Measurements from ENCODE around the gene GRID2.

The GRID2 gene

GRCh38 chr4:92961881-92962280 lies 658.1 kb downstream of the GRID2 start:
- no peak overlapping the region for H3K27ac Mint-ChIP-seq
- no peaks in the 10 kb centered on the region for H3K27me3 Mint-ChIP-seq
- H3K9me3 Mint-ChIP-seq, result peaks cover 20 to 23% of the 10 kb centered on the region in 2 donors
- H3K4me3 Mint-ChIP-seq, result no peak overlapping the region
- no peak for ATAC-seq
- no peaks in the 10 kb centered on the region for H3K4me1 Mint-ChIP-seq
- DNase-seq, result no peak

- Mint-ChIP-seq H3K9me3 (peaks cover 13 to 23% of the 10 kb centered on the region in 2 donors), H3K4me1 (no peaks in the 10 kb centered on the region)
These were observed 659.1 kb downstream of the GRID2 start for GRCh38 chr4:92962831-92963230.

GRCh38 chr4:92968556-92968955 lies 664.8 kb downstream of the GRID2 start:
- no peak overlapping the region for H3K4me3 Mint-ChIP-seq
- no peaks in the 10 kb centered on the region for H3K27me3 Mint-ChIP-seq
- no peaks in the 10 kb centered on the region for H3K4me1 Mint-ChIP-seq
- H3K9me3 Mint-ChIP-seq, result no peaks in the 10 kb centered on the region
- no peak for DNase-seq
- ATAC-seq, result no peak
- H3K27ac Mint-ChIP-seq, result no peak overlapping the region

More at GRCh38 chr4:92962831-92963230, 659.1 kb downstream of the GRID2 start:
- DNase-seq, result no peak
- no peak overlapping the region for H3K4me3 Mint-ChIP-seq
- no peak for ATAC-seq
- H3K27me3 Mint-ChIP-seq, result no peaks in the 10 kb centered on the region
- H3K27ac Mint-ChIP-seq, result no peak overlapping the region

DNA sequence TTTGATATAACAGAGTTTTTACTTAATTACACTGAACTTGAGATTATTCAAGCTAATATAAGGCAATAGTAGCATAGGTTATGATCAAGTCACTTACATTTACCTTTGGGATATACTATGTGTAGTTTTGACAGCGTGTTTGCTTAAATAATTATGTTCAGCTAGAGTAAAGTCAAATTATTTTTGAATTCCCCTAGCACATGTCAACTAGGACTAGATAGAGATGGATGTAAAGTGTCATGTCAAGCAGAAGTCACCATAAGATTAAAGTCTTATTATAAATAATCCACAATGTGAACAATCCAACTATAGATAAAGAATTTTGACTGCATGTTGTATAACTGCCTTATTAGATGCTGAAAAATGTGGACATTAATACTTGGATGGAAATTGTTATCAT lies 665.2 kb downstream of the GRID2 start:
- H3K27me3 Mint-ChIP-seq, result no peaks in the 10 kb centered on the region

DNA sequence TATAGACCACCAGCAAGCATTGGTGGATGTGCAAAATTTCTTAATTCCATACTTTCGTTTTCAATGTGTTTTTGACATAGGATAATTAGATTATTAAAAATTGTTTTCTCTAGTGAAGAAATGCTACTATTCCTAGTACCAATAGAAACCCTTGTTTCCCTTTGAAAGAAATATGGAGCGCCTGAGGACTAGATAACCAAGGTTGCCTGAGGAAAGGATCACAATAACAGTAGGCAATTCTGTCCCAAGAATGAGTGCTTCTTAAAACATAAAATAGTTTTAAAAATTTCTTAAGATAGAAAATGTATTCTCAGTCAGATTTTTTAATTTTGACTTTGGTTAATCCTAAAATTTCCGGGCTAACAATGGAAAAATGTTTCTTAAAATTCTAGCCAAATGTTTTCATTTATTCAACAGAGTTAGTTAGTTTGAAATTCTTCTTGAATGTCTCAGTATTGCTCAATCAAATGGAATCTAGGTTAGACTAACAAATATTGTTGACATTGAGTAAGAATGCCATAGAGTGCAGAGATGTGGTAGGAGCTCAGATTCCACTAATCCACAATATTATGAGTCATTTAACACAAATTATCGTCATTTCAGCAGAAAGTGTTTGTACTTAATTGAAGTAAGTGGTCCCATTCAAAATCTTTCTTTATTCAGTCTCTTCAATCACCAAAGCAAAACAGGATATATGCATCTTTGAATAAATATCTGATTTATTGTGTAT lies 666.0 kb downstream of the GRID2 start:
- ATAC-seq (no peak), DNase-seq (no peak)
- Mint-ChIP-seq H3K27ac (no peak overlapping the region), H3K4me1 (no peaks in the 10 kb centered on the region), H3K9me3 (no peaks in the 10 kb centered on the region), H3K27me3 (no peaks in the 10 kb centered on the region), H3K4me3 (no peak overlapping the region)

More for the DNA sequence above, 665.2 kb downstream of the GRID2 start:
- no peak overlapping the region for H3K4me3 Mint-ChIP-seq
- H3K9me3 Mint-ChIP-seq, result no peaks in the 10 kb centered on the region
- ATAC-seq (no peak), DNase-seq (no peak)
- H3K4me1 Mint-ChIP-seq, result no peaks in the 10 kb centered on the region
- H3K27ac Mint-ChIP-seq, result no peak overlapping the region

- no peak overlapping the region for H3K27ac Mint-ChIP-seq
- no peak for ATAC-seq
- no peak overlapping the region for H3K4me3 Mint-ChIP-seq
- H3K9me3 Mint-ChIP-seq, result no peaks in the 10 kb centered on the region
- no peaks in the 10 kb centered on the region for H3K4me1 Mint-ChIP-seq
- H3K27me3 Mint-ChIP-seq, result no peaks in the 10 kb centered on the region
- DNase-seq, result no peak
These were observed 667.2 kb downstream of the GRID2 start for GRCh38 chr4:92970996-92971395.

DNA sequence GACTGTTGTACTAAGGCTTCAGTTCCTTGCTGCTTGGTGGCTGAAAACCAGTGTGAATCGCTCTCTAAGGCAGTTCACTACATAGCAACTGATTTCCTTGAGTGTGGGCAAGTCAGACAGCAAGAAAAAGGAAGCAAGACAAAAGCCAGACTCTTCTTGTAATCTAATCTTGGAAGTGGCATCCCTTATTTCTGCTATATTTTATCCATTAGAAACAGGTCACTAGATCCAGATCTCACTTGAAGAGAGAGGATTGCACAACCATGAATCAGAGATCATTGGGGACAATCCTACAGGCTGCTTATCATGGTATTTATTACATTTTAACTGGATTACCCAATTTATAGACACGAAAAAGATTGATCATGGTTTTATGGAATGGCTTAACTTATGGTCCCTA lies 684.5 kb downstream of the GRID2 start:
- H3K9me3 Mint-ChIP-seq, result peaks cover 0 to 4% of the 10 kb centered on the region in 2 donors
- ATAC-seq (no peak), DNase-seq (no peak)
- no peak overlapping the region for H3K27ac Mint-ChIP-seq
- no peaks in the 10 kb centered on the region for H3K27me3 Mint-ChIP-seq
- no peaks in the 10 kb centered on the region for H3K4me1 Mint-ChIP-seq
- no peak overlapping the region for H3K4me3 Mint-ChIP-seq

DNA sequence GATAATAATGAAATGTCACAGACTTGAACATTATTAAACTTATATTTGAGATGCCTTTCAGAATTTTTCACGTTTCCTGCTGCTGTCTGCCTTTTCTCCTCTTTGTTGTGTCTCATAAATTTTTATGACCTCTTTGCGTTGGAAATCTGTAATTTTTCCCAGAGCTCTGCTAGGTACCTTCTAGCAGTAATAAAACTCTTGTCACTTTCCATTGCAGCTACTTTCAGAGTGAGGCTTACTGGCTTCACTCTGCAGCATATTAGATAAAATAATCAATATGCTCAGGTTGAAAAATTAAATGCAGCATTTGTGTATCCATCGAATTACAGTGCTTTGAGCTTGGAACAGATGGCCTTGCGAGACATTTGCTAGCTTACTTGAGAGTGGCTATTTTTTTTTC lies 689.0 kb downstream of the GRID2 start:
- H3K27ac Mint-ChIP-seq, result no peak overlapping the region
- no peak overlapping the region for H3K4me3 Mint-ChIP-seq
- H3K9me3 Mint-ChIP-seq, result no peaks in the 10 kb centered on the region
- ATAC-seq (no peak), DNase-seq (no peak)
- no peaks in the 10 kb centered on the region for H3K27me3 Mint-ChIP-seq
- no peaks in the 10 kb centered on the region for H3K4me1 Mint-ChIP-seq

DNA sequence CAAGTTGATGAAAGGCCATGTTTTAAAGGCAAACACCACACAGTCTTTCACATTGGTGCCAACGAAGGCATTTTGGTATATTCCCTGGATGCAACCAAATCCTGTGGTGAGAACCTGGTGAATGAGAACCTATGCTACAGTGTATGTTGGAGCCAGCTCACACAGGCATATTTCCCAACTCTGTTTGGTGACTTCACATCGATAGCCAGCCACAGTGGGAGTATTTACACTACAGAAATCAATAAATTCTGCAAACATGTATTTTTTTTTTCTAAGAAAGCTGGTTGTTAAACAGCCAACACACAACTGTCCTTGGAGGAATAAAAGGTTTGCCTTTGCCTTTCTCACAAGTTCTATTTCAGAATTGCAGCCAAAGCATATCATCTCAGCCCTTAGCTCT lies 691.0 kb downstream of the GRID2 start:
- no peaks in the 10 kb centered on the region for H3K4me1 Mint-ChIP-seq
- no peak overlapping the region for H3K4me3 Mint-ChIP-seq
- no peaks in the 10 kb centered on the region for H3K9me3 Mint-ChIP-seq
- ATAC-seq (no peak), DNase-seq (no peak)
- no peaks in the 10 kb centered on the region for H3K27me3 Mint-ChIP-seq
- no peak overlapping the region for H3K27ac Mint-ChIP-seq

DNA sequence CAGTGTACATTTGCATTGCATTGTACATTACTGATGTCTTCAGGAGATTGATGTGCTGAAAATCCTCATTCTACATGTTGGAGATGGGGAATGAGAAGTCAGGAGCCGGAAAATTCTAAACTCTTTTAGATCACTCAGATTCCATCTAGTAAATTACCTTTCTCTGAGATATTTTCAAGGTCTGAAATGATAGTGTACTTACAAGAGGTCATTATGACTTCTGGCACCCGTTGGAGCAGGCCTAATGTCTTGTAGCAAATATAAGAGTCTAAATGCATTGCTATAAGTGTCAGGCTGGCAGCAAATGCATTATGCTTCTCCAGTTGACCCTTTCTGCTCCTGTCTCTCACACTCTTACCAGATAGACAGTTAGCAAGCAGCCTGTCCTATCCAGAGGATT lies 692.8 kb downstream of the GRID2 start:
- DNase-seq (no peak), ATAC-seq (no peak)
- Mint-ChIP-seq H3K27ac (no peak overlapping the region), H3K4me1 (no peaks in the 10 kb centered on the region), H3K4me3 (no peak overlapping the region), H3K27me3 (no peaks in the 10 kb centered on the region), H3K9me3 (no peaks in the 10 kb centered on the region)

GRCh38 chr4:93000910-93001309 lies 697.1 kb downstream of the GRID2 start:
- DNase-seq (no peak), ATAC-seq (no peak)
- Mint-ChIP-seq H3K27me3 (no peaks in the 10 kb centered on the region), H3K9me3 (no peaks in the 10 kb centered on the region), H3K4me1 (no peaks in the 10 kb centered on the region), H3K4me3 (no peak overlapping the region), H3K27ac (no peak overlapping the region)

DNA sequence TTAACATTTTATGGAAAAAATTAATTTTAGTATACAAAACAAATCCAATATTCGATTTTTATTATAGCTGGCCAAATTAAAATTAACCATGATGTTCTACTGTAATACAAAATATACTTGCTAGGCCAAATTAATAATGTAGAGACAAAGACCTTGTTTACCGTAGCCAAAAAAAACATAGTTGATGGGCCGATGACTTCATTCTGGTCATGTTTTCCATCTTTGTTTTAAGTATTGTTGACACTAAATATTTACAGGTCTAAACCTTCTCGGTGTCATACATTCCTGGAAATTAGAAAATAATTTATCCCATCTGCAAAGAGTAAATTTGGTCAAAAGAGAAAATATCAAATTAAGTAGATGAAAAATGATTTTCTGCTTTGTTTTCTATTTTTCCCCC lies 698.5 kb downstream of the GRID2 start:
- Mint-ChIP-seq H3K4me1 (no peaks in the 10 kb centered on the region), H3K4me3 (no peak overlapping the region), H3K9me3 (no peaks in the 10 kb centered on the region), H3K27me3 (no peaks in the 10 kb centered on the region), H3K27ac (no peak overlapping the region)
- no peak for DNase-seq
- no peak for ATAC-seq

DNA sequence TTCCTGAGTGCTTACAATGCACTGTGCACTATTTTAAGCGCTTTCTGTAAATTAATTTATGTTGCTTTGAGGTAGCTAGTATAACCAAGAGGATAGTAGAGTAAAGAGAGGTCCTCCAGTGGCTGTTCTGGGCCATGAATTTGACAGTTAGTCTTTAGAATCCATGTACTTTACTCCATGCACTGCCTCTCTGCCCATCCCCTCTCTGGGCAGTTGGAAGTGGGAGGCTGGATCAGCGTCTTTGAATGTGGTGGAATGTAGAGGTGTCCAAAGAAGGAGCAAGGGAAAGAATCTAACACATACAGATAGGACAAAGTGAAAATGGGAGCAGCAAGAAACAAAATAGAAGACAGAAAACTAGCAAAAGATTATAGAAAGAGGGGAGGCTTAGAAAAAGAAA lies 712.6 kb downstream of the GRID2 start:
- H3K27ac Mint-ChIP-seq, result no peak overlapping the region
- no peaks in the 10 kb centered on the region for H3K4me1 Mint-ChIP-seq
- H3K27me3 Mint-ChIP-seq, result no peaks in the 10 kb centered on the region
- H3K9me3 Mint-ChIP-seq, result peaks cover 5 to 18% of the 10 kb centered on the region in 2 donors
- no peak overlapping the region for H3K4me3 Mint-ChIP-seq
- no peak for DNase-seq
- ATAC-seq, result no peak

DNA sequence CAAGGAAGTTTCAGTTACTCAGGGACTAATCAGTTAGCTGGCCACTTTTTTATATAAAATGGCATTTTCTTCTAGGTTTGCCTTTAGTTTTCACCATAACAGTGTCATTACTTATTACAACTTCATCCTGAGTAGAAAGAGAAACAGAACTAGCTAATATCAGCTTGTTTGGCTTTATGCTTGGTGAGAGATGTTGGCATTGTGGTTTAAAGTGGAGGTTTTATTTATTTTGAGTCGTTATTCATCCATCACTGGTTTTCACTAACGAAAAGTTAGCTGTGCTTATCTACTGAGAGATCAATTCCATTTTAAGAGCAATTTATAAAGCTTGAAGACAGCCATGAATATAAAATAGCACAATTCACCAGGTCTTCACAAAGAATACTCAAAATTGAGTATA lies 714.5 kb downstream of the GRID2 start:
- H3K4me1 Mint-ChIP-seq, result no peaks in the 10 kb centered on the region
- DNase-seq (no peak), ATAC-seq (no peak)
- H3K9me3 Mint-ChIP-seq, result peaks cover 0 to 18% of the 10 kb centered on the region in 2 donors
- H3K27ac Mint-ChIP-seq, result no peak overlapping the region
- no peaks in the 10 kb centered on the region for H3K27me3 Mint-ChIP-seq
- no peak overlapping the region for H3K4me3 Mint-ChIP-seq

- no peaks in the 10 kb centered on the region for H3K27me3 Mint-ChIP-seq
- DNase-seq, result no peak
- peaks cover 0 to 18% of the 10 kb centered on the region in 2 donors for H3K9me3 Mint-ChIP-seq
- no peaks in the 10 kb centered on the region for H3K4me1 Mint-ChIP-seq
- no peak overlapping the region for H3K4me3 Mint-ChIP-seq
- no peak overlapping the region for H3K27ac Mint-ChIP-seq
- no peak for ATAC-seq
These were observed 715.0 kb downstream of the GRID2 start for GRCh38 chr4:93018806-93019205.

DNA sequence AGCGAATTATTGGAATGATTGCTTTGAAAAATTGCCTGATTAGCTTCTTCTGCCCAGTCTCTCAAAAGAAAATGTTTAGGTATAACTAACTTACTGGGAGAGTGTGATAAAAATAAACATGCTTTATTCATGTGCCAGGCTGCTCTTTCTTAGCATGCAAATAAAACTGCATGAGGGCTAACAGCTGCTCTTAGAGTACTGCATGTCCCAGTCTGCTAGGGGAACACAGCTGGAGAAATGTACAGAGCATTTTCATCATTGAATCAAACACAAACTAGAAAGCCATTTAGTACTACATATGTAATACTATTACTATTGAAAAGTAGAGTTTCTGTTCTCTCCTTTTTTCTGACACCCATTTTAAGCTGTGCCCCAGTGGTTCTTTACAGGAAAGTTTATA lies 726.0 kb downstream of the GRID2 start:
- Mint-ChIP-seq H3K4me3 (no peak overlapping the region), H3K27ac (no peak overlapping the region), H3K27me3 (no peaks in the 10 kb centered on the region), H3K9me3 (peaks cover 7 to 17% of the 10 kb centered on the region in 2 donors), H3K4me1 (no peaks in the 10 kb centered on the region)
- no peak for ATAC-seq
- no peak for DNase-seq

- H3K27me3 Mint-ChIP-seq, result no peaks in the 10 kb centered on the region
- ATAC-seq, result no peak
These were observed 726.9 kb downstream of the GRID2 start for GRCh38 chr4:93030670-93031069.

More at GRCh38 chr4:93030670-93031069, 726.9 kb downstream of the GRID2 start:
- H3K4me3 Mint-ChIP-seq, result no peak overlapping the region
- H3K4me1 Mint-ChIP-seq, result no peaks in the 10 kb centered on the region
- H3K27ac Mint-ChIP-seq, result peak overlapping the region in 1 of 2 donors; percentile 19
- no peak for DNase-seq
- peaks cover 7 to 16% of the 10 kb centered on the region in 2 donors for H3K9me3 Mint-ChIP-seq
